ENCODE results near the gene COL6A5. TPM values are rescaled to one million over a fixed set of nuclear protein-coding genes. Genes with fewer than 3 reads are reported as not detected.

The COL6A5 gene
- total and polyA plus RNA-seq, 9 of the 15 experiments (the other 6 are each of a cell fraction or from before 2014, with no cell fraction given) = 1.5 to 9.7 (median 5.6) TPM

- TF ChIP-seq ZNF584 (CRISPR knock-in tag; IDR thresholded peaks at IDR 0.05; ENCODE audit: low read depth) (no peak), CREB1 (IDR thresholded peaks at IDR 0.05) (peak; percentile 35; the same call in 1 of the 2 replicates), CREB1 (CRISPR knock-in tag; IDR thresholded peaks at IDR 0.05) (no peak), DACH1 (IDR thresholded peaks at IDR 0.05; ENCODE audit: partially characterized antibody) (no peak), TAL1 (IDR thresholded peaks at IDR 0.05) (peak; percentile 14; the same call in 1 of the 2 replicates), RBFOX2 (IDR thresholded peaks at IDR 0.05; ENCODE audit: low read depth, low read length) (peak; percentile 72), ESRRB (CRISPR knock-in tag; IDR thresholded peaks at IDR 0.05; ENCODE audit: borderline replicate concordance) (no peak), MYC (IDR thresholded peaks at IDR 0.05; ENCODE audit: low read depth, low read length) (peak; percentile 55), MYC (CRISPR knock-in tag; IDR thresholded peaks at IDR 0.05; ENCODE audit: borderline replicate concordance, low read depth) (no peak), GTF2F1 (IDR thresholded peaks at IDR 0.05; ENCODE audit: low read depth, low read length) (no peak), ZBTB7A (IDR thresholded peaks at IDR 0.05; ENCODE audit: borderline replicate concordance, control insufficient read depth, low read depth, low read length) (peak; percentile 72; the same call in 1 of the 2 replicates), MCM7 (IDR thresholded peaks at IDR 0.05) (no peak), MIER1 (IDR thresholded peaks at IDR 0.05; ENCODE audit: low read depth) (no peak), ATF6 (CRISPR knock-in tag; IDR thresholded peaks at IDR 0.05) (no peak), SP2 (IDR thresholded peaks at IDR 0.05; ENCODE audit: extremely low read depth, low read depth, low read length, poor library complexity, severe bottlenecking) (no peak), ZNF134 (CRISPR knock-in tag; conservative IDR thresholded peaks at IDR 0.05) (no peak), KLF16 (IDR thresholded peaks at IDR 0.05) (peak; percentile 43; the same call in 1 of the 2 replicates), CEBPG (CRISPR knock-in tag; IDR thresholded peaks at IDR 0.05) (no peak), CEBPG (tag; conservative IDR thresholded peaks at IDR 0.05 in 1 of 2, IDR thresholded peaks at IDR 0.05 in 1 of 2) (no peak), MAFG (tag; conservative IDR thresholded peaks at IDR 0.05) (no peak), GATA2 (CRISPR knock-in tag; IDR thresholded peaks at IDR 0.05) (0 out of 2 replicates have a peak, but pooled peaks have one; percentile 20), ETS2 (tag; IDR thresholded peaks at IDR 0.05; ENCODE audit: borderline replicate concordance, poor library complexity, severe bottlenecking) (no peak), CCNT2 (IDR thresholded peaks at IDR 0.05; ENCODE audit: borderline replicate concordance, extremely low read depth, insufficient read length, low read depth, low read length) (peak; percentile 38), SPI1 (IDR thresholded peaks at IDR 0.05; ENCODE audit: borderline replicate concordance, low read depth, low read length) (no peak), GTF2B (IDR thresholded peaks at IDR 0.05; ENCODE audit: extremely low read depth, insufficient read length) (no peak), RBBP5 (IDR thresholded peaks at IDR 0.05; ENCODE audit: borderline replicate concordance, insufficient read depth, low read length, poor library complexity, severe bottlenecking) (peak; percentile 72), NFIC (IDR thresholded peaks at IDR 0.05) (peak; percentile 45; the same call in 1 of the 2 replicates), FOXP1 (CRISPR knock-in tag; IDR thresholded peaks at IDR 0.05) (no peak), HCFC1 (IDR thresholded peaks at IDR 0.05; ENCODE audit: low read depth, low read length) (no peak)
Measured at GRCh38 chr3:130345487-130346079, at the start of gene COL6A5 (continued).

All from K562 (cell line).